ENCODE results near the gene SNRK.
A peak's percentile ranks its signal among the peaks of the same experiment; 100 is the strongest.

SNRK gene

GRCh38 chr3:43372007-43372740 lies 85.8 kb downstream of the SNRK start:
- DNase-seq: no peak

GRCh38 chr3:43372809-43373559 lies 86.6 kb downstream of the SNRK start:
- peak; percentile 40 for DNase-seq

GRCh38 chr3:43373560-43373928 lies 87.2 kb downstream of the SNRK start:
- no peak for DNase-seq

DNA sequence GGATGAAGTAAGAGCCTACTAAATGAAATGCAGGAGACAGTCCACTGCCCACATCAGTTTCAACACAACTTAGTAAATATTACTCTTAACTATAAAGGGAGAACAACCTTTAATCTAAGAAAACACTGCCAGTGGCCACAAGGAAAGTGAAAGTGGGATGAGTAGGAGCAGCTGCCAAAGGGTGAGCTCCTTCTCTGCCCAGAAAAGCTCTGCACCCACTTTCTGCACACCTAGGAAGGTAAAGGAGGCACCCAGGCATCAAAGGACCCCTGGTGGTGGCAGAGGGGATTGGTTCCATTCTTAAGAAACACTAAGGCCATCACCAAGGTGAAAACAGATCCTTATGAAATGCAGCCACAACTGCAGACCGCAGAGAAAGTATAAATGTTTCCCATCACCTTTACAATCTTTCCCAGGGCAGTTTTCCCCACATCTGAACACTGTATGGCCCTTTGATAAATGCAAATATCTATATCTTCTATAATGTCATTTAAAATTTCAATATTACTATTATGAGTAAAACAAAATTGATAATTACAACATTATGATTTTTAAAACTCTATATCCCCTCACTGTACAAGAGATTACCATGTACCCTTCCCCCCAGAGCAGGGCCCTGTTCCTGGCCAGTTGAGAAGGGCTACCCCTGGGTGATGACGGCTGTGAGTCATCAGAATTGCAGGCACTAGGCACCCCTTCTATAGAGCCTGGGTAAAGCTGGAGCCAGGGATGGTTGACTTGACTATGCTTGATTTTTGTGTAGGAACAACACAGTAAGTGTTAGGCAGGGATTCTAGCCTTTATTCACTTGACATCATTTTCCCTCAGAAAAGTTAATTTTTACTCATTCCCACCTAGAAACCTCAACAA lies 92.0 kb downstream of the SNRK start:
- no peak for DNase-seq

DNA sequence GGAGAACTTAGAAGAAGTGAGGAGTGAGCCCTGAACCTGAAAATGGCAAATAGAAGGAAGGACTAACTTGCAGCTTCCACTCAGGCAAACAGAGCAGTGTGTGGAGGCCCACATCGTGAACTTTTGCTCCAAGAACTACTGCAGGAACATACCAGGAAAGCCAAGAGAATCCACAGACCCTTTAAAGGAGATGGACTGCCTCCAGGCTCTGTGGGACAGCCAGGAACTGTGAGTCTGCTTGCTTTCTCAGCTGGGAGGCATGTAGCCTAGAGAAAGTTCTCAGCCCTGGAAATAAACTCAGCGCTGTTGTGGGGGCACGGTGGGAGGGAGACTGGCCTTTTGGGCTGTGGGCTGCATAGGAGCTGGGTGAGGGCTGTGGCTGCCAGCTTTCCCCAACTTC lies 93.0 kb downstream of the SNRK start:
- DNase-seq: no peak

GRCh38 chr3:43388175-43388574 lies 101.8 kb downstream of the SNRK start:
- no peak for DNase-seq

- no peak for DNase-seq
Measured at GRCh38 chr3:43388915-43389314, 102.6 kb downstream of the SNRK start.

GRCh38 chr3:43389388-43390254 lies 103.3 kb downstream of the SNRK start:
- DNase-seq: no peak

DNA sequence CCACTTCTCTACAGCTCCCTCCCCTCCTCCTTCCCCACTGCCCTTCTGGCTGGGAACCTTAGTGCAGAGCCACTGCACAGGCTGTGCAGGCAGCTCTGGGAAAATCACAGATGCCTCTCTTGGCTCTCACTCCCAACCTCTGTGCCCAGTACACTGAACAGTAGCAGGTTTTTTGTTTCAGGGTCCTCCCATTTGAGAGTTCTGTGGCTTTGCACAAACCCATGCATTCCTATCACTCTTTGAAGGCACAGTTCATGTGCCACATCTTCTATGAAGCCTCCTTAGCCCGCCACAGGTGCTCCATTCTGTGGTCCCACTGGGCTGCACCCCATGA lies 103.9 kb downstream of the SNRK start:
- no peak for DNase-seq

DNA sequence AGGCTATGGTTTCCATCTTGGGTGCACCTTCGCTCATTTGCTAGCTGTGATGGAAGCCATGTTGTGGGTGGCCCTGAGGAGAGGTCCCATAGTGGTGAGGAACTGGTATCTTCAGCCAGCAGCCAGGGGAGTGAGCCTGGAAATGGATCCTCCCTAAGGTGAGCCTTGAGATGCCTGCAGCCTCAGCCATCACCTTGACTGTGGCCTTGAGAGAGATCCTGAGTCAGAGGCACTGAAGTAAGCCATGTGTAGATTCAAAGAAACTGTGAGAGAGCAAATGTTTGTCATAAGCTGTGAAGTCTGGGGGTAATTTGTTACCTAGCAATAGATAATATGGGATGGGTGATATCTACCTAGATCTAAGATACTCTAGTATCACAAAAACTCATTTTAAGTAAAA lies 105.3 kb downstream of the SNRK start:
- no peak for DNase-seq

DNA sequence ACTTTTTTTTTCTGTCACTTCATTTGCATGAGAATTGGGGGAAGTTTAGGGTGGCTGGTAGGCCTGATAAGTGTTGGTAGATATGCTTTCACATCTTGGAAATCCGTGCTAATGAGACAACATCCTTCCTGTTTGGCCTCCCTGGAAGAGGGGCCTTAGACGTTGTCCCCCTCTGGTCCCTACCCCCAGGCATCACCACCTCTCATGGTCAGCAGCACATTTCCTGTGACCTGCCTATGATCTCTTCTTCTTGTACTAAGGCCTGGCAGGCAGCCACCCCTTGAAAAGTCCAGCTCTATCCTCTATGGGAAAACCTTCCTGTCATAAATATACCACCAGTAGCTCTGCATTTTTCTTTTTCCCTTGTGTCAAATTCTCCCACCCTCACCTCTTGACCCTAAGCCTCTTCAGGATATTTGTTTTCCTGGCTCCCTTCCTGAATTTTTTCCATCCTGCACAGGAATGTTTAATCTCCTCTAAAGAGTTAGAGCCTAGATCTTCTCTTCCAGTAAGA lies 107.8 kb downstream of the SNRK start:
- no peak for DNase-seq

DNA sequence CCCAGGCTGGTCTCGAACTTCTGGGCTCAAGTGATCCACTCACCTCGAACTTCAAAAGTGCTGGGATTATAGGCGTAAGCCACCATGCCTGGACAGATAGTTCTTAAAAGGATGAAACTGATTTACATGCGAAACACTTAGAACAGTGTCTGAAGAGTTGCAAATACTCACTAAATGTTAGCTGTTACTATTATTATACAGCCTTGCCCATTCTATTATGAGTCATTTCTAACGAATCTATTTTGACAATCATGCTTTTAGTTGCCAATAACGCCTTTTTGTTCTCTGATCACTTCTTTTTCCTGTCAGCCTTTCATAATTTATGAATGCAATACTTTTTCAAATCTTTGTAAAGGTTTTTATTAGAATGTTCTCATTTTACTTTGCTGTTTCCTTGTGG lies 112.7 kb downstream of the SNRK start:
- no peak for DNase-seq

DNA sequence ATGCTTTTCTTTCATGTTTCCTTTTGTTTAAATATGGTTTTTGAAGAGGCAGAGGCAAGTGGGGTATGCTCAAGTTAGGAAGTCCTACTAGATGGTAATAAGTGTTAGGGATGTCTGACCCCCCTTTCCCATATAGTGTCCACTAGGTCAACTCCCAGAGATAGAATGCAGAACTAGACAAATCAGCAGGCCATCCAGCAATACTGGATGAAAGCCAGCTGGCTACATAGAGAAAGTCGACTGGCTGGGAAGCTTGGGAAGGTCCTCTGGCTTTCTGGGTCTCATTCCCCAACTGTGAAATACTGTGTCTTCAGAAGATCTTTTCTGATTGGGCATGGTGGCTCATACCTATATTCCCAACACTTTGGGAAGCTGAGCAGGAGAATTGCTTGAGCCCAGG lies 113.8 kb downstream of the SNRK start:
- DNase-seq: no peak

Data from retina (tissue), 1 donor.